WTC11 (cell line): ENCODE results near the gene PRCC. TPM values are rescaled to one million over a fixed set of nuclear protein-coding genes. Genes with fewer than 3 reads are reported as not detected.

Source experiments
- ATAC-seq: fragments of 200-7000 bp; cut with Tn5 transposase; 2 replicates; pipeline ENCODE4 v1.10.0; 2021; ENCODE audit warnings: mild to moderate bottlenecking, moderate library complexity
- CTCF ChIA-PET: fragments of 300-600 bp; sonication (Branson Sonifier 250); formaldehyde crosslinking; loops from one replicate; lab custom pipeline; 2021; ENCODE audit warnings: antibody characterized with exemption; lab: Charles Lee
- POLR2A ChIA-PET: fragments of 350-600 bp; sonication (Branson Sonifier 250); formaldehyde crosslinking; loops from one replicate; lab custom pipeline; 2021; ENCODE audit warnings: antibody characterized with exemption; lab: Charles Lee
- DNase-seq: peaks from one replicate; pipeline ENCODE4 v3.0.0; 2021; ENCODE audit warnings: low spot score
- H3K27ac Mint-ChIP-seq: 2 replicates; pipeline ENCODE4 v1.8.0; 2021; ENCODE audit warnings: mixed read lengths
- H3K27me3 Mint-ChIP-seq: 2 replicates; pipeline ENCODE4 v1.8.0; 2021; ENCODE audit warnings: low read depth, mild to moderate bottlenecking, moderate library complexity, mixed read lengths
- H3K36me3 Mint-ChIP-seq: 2 replicates; pipeline ENCODE4 v1.8.0; 2021; ENCODE audit warnings: mixed read lengths
- H3K4me1 Mint-ChIP-seq: 2 replicates; pipeline ENCODE4 v1.8.0; 2022; ENCODE audit warnings: mixed read lengths
- H3K4me3 Mint-ChIP-seq: 2 replicates; pipeline ENCODE4 v1.8.0; 2021; ENCODE audit warnings: mild to moderate bottlenecking, moderate library complexity, mixed read lengths
- H3K9me3 Mint-ChIP-seq: 2 replicates; pipeline ENCODE4 v1.8.0; 2021; ENCODE audit warnings: mixed read lengths
- CREB1 ChIP-seq: sonication (generic); formaldehyde crosslinking; IDR thresholded peaks from 2 replicates; pipeline ENCODE4 v1.8.0; 2023; ENCODE audit warnings: mild to moderate bottlenecking, missing genetic modification reagents
- CTCF ChIP-seq: fragments of 200-600 bp; IDR thresholded peaks from 2 replicates; pipeline ENCODE4 v1.8.0; 2022; ENCODE audit warnings: antibody characterized with exemption
- E2F1 ChIP-seq: sonication (generic); formaldehyde crosslinking; IDR thresholded peaks from 2 replicates; pipeline ENCODE4 v1.8.0; 2022; ENCODE audit warnings: mild to moderate bottlenecking, missing genetic modification reagents
- ESRRA ChIP-seq: sonication (generic); formaldehyde crosslinking; IDR thresholded peaks from 2 replicates; pipeline ENCODE4 v1.8.1; 2022; ENCODE audit warnings: mild to moderate bottlenecking, missing genetic modification reagents, borderline replicate concordance
- ETV6 ChIP-seq: sonication (generic); formaldehyde crosslinking; IDR thresholded peaks from 2 replicates; pipeline ENCODE4 v1.8.1; 2022; ENCODE audit warnings: mild to moderate bottlenecking, missing genetic modification reagents
- FOXJ3 ChIP-seq: sonication (generic); formaldehyde crosslinking; IDR thresholded peaks from 2 replicates; pipeline ENCODE4 v1.9.0; 2021; ENCODE audit warnings: missing genetic modification reagents, mild to moderate bottlenecking, borderline replicate concordance
- FOXK1 ChIP-seq: sonication (generic); formaldehyde crosslinking; IDR thresholded peaks from 2 replicates; pipeline ENCODE4 v1.8.0; 2022; ENCODE audit warnings: mild to moderate bottlenecking, moderate library complexity, missing genetic modification reagents
- GRHL2 ChIP-seq: fragments of 250-450 bp; sonication (Bioruptor Pico); IDR thresholded peaks from 2 replicates; pipeline ENCODE4 v1.8.0; 2022; ENCODE audit warnings: mild to moderate bottlenecking, moderate library complexity; ENCODE audit not compliant: insufficient replicate concordance, severe bottlenecking
- GTF2I ChIP-seq: fragments of 250-450 bp; sonication (Bioruptor Pico); conservative IDR thresholded peaks from 2 replicates; pipeline ENCODE4 v1.4.0; 2021; ENCODE audit warnings: mild to moderate bottlenecking
- MAX ChIP-seq: sonication (generic); formaldehyde crosslinking; IDR thresholded peaks from 2 replicates; pipeline ENCODE4 v1.8.0; 2022; ENCODE audit warnings: mild to moderate bottlenecking, missing genetic modification reagents
- NR2C2 ChIP-seq: sonication (generic); formaldehyde crosslinking; IDR thresholded peaks from 2 replicates; pipeline ENCODE4 v1.8.0; 2022; ENCODE audit warnings: mild to moderate bottlenecking, missing genetic modification reagents
- RORB ChIP-seq: fragments of 250-450 bp; sonication (Bioruptor Pico); IDR thresholded peaks from 2 replicates; pipeline ENCODE4 v1.9.0; 2021; ENCODE audit warnings: mild to moderate bottlenecking
- SMAD4 ChIP-seq: sonication (generic); formaldehyde crosslinking; IDR thresholded peaks from 2 replicates; pipeline ENCODE4 v1.8.0; 2022; ENCODE audit warnings: mild to moderate bottlenecking, missing genetic modification reagents
- TCF7 ChIP-seq: sonication (generic); formaldehyde crosslinking; IDR thresholded peaks from 2 replicates; pipeline ENCODE4 v1.8.0; 2022; ENCODE audit warnings: mild to moderate bottlenecking, low read depth, missing genetic modification reagents, moderate library complexity
- TP53 ChIP-seq: sonication (generic); formaldehyde crosslinking; IDR thresholded peaks from 2 replicates; pipeline ENCODE4 v1.8.1; 2023; ENCODE audit warnings: mild to moderate bottlenecking, missing genetic modification reagents
- USF2 ChIP-seq: sonication (generic); formaldehyde crosslinking; IDR thresholded peaks from 2 replicates; pipeline ENCODE4 v1.8.1; 2023; ENCODE audit warnings: mild to moderate bottlenecking, missing genetic modification reagents, moderate library complexity
- ZNF263 ChIP-seq: sonication (generic); formaldehyde crosslinking; IDR thresholded peaks from 2 replicates; pipeline ENCODE4 v1.8.1; 2022; ENCODE audit warnings: low read depth, mild to moderate bottlenecking, moderate library complexity, missing genetic modification reagents
- total RNA-seq: library from RNA; stranded (reverse); gene quantifications from 3 replicates; pipeline ENCODE4 v1.2.3, GENCODE V29; 2021

PRCC gene
- total RNA-seq, 1 experiment from 2014 or later: 97.4 TPM

- DNase-seq (no peak), ATAC-seq (no peak)
- ChIA-PET CTCF (interaction anchor here (0.7 to 25.2 kb wide), 5 partner anchors 15 to 203 kb away, joined by 3 to 1553 read pairs (median 4); no protein-coding TSS in a partner anchor), POLR2A (interaction anchor here (0.8 kb wide), 2 partner anchors 13 to 28 kb away, joined by 3 read pairs; no protein-coding TSS in a partner anchor)
- H3K27me3 Mint-ChIP-seq: no peaks in the 10 kb centered on the region
- H3K4me3 Mint-ChIP-seq: no peak overlapping the region
- peaks cover 36% of the 10 kb centered on the region for H3K36me3 Mint-ChIP-seq
- H3K4me1 Mint-ChIP-seq: peaks cover 12% of the 10 kb centered on the region
- H3K9me3 Mint-ChIP-seq: no peaks in the 10 kb centered on the region
- no peak overlapping the region for H3K27ac Mint-ChIP-seq
- TF ChIP-seq NR2C2 (CRISPR knock-in tag): no peak
- no peak for TF ChIP-seq GTF2I (CRISPR knock-in tag)
- no peak for TF ChIP-seq ETV6 (CRISPR knock-in tag)
- TF ChIP-seq RORB (CRISPR knock-in tag): no peak
- no peak for TF ChIP-seq USF2 (CRISPR knock-in tag)
- no peak for TF ChIP-seq GRHL2 (CRISPR knock-in tag)
- no peak for TF ChIP-seq FOXK1 (CRISPR knock-in tag)
- no peak for TF ChIP-seq ESRRA
- no peak for TF ChIP-seq TP53 (CRISPR knock-in tag)
- no peak for TF ChIP-seq ZNF263 (CRISPR knock-in tag)
- TF ChIP-seq TCF7 (CRISPR knock-in tag): no peak
- TF ChIP-seq FOXJ3 (CRISPR knock-in tag): no peak
- TF ChIP-seq E2F1 (CRISPR knock-in tag): no peak
- no peak for TF ChIP-seq SMAD4 (CRISPR knock-in tag)
These were observed 45.8 kb upstream of the PRCC start for GRCh38 chr1:156721535-156721934.

- Mint-ChIP-seq H3K27ac (no peak overlapping the region), H3K9me3 (no peaks in the 10 kb centered on the region), H3K4me3 (no peak overlapping the region), H3K4me1 (peaks cover 14% of the 10 kb centered on the region), H3K27me3 (no peaks in the 10 kb centered on the region), H3K36me3 (peaks cover 28% of the 10 kb centered on the region)
- ChIA-PET CTCF (interaction anchor here (0.5 to 9.5 kb wide), 77 partner anchors 10 to 729 kb away, joined by 3 to 682 read pairs (median 6); partner anchors contain the start of genes CRABP2, HAPLN2, HDGF and INSRR), POLR2A (interaction anchor here (0.6 to 5.3 kb wide), 11 partner anchors 10 to 133 kb away, joined by 3 to 57 read pairs (median 5); partner anchors contain the start of genes HDGF, INSRR, MRPL24 and NES)
- peak; percentile 90 for DNase-seq
- peak; percentile 60 for ATAC-seq
- TF ChIP-seq MAX (CRISPR knock-in tag): peak; percentile 52; the same call in 1 of the 2 replicates
- peak; percentile 95 for TF ChIP-seq CTCF
- TF ChIP-seq ETV6 (CRISPR knock-in tag): peak; percentile 69; the same call in 1 of the 2 replicates
- TF ChIP-seq CREB1 (CRISPR knock-in tag): no peak
These were observed 41.6 kb upstream of the PRCC start for GRCh38 chr1:156725683-156726280.
